HG03159 (cell line): ENCODE measurements around the gene SLC6A8.

ENCODE experiments used
- ATAC-seq: cut with Tn5 transposase; IDR thresholded peaks from one replicate; pipeline ENCODE4 v1.9.1; 2021; ENCODE audit warnings: mild to moderate bottlenecking, moderate library complexity; ENCODE audit not compliant: unreplicated experiment

The SLC6A8 gene

DNA sequence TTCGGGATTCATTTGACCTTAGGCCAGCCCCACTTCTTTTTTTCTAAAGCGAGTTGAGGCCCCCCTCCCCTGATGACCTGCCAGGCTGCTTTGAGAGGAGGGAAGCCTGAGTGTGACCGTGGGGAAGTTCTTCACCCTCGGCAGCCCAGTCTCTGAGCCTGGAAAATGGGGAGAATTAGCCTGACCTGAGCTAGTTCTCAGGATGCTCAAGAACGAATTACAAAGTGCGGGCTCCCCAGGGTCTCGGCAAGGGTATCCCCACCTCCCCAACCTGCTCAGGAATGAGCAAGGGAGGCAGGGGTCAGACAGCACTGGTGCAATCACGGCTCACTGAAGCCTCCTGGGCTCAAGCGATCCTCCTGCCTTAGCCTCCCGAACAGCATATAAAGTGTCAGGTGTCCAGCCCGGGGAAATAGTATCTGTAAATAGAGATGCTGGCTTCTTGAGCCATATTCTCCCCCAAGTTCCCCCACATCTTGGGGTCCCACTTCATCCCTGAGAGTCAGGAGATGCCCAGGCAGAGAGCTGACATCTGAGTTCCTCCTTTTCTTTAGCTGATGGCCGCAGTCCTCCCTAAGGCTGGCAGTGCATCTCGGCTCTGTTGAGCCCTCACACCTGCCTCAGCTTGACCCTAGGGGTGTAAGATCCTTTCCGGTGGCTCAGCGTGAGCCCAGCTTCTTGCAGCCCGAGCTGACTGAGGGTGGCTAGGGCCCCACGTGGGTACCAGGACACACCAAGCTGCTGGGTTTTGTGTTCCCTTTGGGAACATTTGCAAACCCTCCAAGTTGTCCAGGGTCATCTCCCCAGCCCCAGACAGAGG is 39.2 kb upstream of the SLC6A8 start:
- ATAC-seq = no peak

DNA sequence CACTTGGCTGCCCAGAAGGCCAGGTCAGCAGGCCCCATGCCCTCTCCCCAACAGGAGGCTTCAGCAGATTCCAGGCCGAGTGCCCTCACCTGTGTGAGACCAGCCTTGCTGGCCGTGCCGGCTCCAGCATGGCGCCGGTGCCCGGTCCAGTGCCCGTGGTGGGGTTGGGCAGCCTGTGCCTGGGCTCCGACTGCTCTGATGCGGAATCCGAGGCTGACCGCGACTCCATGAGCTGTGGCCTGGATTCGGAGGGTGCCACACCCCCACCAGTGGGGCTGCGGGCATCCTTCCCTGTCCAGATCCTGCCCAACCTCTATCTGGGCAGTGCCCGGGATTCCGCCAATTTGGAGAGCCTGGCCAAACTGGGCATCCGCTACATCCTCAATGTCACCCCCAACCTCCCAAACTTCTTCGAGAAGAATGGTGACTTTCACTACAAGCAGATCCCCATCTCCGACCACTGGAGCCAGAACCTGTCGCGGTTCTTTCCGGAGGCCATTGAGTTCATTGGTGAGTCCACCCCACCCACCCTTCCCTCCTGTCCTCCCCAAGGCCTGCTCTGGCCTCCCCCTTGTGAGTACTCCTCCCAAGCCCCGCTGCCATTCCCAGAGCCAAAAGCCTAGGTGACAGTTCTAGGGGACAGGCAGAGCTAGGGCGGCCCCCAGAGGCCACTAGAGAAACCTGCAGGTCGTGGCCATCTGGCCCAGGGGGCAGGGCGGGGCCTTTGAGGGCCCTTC is 38.4 kb upstream of the SLC6A8 start:
- no peak for ATAC-seq

DNA sequence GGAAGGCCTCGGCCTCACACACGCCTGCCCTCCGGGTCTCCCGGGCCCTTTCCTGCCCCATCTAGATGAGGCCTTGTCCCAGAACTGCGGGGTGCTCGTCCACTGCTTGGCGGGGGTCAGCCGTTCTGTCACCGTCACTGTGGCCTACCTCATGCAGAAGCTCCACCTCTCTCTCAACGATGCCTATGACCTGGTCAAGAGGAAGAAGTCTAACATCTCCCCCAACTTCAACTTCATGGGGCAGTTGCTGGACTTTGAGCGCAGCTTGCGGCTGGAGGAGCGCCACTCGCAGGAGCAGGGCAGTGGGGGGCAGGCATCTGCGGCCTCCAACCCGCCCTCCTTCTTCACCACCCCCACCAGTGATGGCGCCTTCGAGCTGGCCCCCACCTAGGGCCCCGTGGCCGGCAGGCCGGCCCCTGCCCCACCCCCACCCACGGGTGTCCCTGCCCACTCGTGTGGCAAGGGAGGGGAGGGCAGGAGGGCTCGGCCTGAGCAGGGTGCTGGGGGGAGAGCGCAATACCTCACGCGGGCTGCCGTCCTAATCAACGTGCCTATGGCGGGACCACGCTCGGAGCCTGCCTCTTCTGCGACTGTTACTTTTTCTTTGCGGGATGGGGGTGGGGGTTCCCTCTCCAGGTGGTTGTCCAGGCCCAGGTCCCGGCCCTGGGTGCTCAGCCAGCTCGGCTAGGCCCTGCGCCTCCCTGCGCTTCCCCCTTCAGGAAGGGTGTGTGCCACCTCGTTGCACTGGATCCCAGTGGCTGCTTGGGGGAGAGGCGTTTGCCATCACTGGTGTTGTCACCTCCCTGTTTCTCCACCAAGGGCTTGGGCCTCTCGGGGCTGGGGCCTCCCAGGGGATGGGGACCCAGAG is 37.6 kb upstream of the SLC6A8 start:
- no peak for ATAC-seq

DNA sequence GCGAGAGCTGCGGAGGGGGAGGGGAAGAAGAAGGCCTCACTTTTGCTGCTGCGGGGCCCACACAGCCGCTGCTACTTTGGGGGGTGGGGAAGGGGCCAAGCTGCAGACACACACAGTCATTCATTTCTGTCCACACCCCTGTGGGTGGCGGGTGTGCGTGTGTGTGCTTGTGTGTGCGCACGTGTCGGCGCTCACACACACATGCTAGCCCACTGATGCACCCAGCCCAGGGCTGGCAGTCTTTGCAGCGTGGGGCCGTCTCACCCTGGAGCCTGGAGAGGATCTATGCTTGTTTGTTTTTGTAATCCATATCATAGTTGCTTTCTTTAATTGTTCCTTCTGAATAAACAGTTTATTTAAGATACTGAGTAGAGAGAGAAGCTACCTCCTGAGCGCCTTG is 36.8 kb upstream of the SLC6A8 start:
- no peak for ATAC-seq

DNA sequence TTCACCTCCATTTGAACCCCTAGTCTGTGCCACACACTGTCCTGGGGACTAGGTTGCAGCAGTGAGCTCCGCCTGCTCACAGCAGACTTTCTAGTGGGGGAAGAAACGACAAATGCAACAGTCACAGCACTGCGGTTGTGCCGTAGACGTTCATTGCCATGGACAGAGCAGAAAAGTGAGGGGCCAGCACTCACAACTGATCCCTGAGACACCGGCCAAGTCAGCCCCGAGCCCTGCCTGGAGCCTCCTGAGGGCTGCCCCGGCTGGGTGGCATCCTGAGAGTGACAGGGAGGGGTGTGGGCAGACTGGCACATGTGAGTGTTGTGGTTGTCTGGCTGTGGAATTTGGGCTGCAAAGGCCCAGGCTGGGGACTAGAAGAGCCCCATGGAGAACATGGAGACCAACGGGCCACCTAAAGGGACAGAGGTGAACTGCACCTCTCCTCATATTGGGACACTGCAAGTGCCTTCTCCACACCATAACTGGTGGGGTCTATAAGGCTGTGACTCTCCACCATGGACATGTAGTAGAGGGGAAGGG is 36.1 kb upstream of the SLC6A8 start:
- no peak for ATAC-seq

DNA sequence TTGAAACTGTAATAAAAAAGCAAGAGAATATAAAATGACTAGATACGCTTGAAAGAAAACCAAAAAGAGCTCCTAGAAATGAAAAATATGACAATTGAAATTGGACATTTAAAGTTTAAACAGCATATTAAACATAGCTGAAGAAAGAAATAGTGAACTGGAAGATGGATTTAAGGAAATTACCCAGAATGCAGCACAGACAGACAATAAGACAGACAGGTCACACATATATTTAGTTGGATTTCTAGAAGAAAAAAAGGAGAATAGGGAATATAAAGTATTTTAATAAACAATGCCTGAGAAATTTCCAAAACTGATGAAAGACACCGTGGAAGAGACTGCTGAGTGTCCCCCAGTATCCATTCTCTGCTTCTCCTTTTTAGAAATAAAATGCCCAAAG is 34.2 kb upstream of the SLC6A8 start:
- no peak for ATAC-seq

DNA sequence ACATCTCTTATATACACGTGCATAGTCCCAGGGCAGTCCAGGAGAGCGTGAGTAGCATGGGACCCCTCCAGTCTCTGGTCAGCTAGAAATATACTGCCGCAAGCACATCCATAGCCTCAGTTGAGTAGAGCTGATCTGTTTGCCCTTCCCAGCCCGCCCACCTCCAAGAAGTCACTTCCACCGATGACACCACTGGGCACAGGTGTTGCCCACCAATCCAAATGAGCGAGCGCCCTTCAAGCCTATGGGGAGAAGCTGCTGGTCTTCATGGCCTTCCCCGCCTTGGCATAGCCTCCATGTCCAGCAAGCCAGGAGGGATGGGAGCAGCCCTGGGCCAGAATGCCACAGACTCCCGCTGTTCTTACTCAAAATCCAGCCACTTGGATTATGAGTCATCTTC is 30.6 kb upstream of the SLC6A8 start:
- no peak for ATAC-seq

DNA sequence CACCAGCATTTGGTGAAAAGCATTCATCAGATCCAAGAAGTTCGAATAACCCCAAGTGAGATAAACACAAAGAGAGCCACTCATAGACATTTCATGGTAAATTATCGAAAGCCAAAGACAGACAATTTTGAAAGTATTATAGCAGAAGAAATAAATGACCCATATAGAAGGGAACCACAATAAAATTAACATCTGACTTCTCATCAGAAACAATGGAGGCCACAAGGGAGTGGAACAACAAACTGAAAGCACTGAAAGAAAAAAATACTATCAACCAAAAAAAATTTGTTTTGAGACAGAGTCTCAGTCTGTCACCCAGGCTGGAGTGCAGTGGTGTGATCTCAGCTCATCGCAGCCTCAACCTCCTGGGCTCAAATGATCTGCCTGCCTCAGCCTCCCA is 28.5 kb upstream of the SLC6A8 start:
- ATAC-seq = no peak

DNA sequence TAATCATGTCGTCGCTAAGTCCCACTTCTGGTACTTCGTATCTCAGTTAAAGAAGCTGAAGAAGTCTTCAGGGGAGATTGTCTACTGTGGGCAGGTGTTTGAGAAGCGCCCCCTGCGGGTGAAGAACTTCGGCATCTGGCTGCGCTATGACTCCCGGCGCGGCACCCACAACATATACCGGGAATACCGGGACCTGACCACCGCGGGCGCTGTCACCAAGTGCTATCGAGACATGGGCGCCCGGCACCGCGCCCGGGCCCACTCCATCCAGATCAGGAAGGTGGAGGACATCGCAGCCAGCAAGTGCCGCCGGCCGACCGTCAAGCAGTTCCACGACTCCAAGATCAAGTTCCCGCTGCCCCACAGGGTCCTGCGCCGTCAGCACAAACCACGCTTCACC is 25.5 kb upstream of the SLC6A8 start:
- ATAC-seq = no peak

DNA sequence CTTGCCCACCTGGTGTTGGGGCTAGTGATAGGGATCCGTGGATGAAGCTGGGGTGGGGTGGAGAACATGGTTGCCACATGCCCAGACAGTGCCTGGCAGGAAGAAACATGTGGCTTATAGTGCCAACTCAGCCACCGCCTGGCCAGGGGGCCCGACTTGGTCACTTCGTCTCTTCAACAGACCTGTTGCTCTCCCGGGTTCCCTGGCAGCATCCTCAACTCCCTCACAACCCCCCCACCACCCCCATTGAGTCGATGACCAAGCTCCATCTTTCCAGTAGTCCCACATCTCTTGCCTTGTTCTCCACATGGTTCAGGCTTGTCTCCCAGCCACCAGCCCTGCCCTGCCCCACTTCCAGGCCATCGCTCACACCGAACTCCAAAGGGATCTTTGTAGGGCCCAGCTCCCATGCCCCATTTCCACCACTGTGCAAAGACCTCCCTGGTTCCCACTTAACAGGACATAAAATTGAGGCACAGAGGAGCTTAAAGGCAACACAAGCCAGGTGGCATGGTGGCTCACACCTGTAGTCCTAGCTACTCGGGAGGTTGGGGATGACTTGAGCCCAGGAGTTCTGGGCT is 21.9 kb upstream of the SLC6A8 start:
- no peak for ATAC-seq

DNA sequence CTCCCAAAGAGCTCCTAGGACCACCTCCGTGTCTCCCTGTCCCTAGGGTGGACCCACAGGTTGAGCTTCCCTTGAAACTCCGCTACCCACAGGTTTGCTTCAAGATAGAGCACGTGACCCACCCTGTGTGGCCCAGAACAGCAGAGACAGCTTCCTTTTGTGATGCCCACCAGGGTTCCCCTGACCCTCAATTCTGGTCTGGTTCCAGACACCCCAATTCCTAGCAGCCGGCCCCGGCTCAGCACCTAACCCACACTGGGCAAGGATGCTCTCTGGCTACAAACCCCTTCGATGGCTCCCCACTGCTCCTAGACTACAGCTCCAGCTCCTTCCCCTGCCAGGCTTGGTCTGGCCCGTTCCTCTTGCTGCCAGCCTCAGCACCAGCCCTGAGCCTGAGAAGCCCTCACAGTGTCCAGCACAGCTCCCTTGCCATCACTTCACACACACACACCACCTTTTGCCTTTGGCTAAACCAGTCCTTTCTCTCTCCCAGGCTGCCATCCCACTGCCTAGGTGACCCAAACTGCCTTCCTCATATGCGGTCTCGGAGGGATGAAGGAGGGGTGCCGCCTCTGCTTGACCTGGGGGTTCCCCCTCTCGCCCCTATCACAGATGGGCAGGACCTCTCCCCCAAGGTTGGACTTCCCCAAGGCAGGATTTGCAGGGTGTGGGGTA is 20.3 kb upstream of the SLC6A8 start:
- no peak for ATAC-seq

DNA sequence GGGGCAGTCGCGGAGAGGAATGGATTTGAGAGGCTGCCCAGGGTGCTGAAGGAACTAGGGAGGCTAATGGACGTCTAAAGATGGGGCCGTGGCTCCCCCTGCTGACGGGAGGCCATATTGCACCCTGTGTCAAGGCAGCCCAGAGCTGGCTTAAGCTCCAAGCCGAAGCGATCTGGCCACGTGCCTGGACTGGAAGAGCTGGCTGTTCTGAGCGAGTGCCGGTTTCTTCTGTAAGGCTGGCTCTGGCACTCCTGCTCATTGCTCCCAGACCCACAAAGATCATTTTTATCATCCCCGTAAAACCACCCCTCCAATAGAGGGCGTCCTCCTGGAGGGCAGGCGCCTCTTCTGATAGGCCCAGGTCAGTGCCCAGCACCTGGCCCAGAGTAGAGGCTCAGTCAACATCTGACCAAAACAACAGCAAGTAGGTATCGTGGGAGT is 19.8 kb upstream of the SLC6A8 start:
- ATAC-seq = no peak

DNA sequence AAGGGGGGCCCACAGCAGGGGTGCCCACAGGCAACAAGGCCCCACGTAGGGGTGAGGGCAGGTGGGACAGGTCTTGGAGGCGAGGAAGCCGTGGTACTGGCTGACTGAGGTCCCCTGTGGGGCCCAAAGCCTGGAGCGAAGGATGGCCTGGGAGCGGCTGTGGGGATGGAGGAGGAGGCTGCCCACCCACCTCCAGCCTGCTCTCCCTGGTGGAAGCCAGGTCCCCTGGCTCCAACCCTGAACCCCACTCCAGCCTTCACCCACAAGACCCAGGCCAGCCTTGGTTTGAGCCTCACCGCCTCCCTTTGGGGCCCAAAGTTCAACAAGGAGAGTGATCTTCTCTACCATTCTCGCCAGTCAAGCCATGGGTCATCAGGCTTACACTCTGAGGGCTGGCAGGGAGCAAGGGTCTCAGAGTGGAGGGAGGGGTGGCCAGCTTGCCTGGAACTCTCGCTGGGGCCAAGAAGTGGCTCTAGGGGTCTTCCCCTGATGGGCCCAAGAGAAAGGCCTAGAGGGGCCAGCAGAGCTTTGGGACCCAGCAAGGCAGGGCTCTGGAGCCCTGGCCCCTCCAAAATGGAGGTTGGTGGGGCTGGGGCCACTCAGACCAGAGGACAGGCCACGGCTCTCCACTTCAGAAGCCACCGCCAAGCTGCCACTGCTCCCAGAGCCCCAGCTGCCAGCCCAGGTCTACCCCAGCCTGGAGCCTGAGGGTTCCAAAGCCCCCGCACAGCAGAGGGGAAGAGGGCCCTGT is 19.1 kb upstream of the SLC6A8 start:
- no peak for ATAC-seq

DNA sequence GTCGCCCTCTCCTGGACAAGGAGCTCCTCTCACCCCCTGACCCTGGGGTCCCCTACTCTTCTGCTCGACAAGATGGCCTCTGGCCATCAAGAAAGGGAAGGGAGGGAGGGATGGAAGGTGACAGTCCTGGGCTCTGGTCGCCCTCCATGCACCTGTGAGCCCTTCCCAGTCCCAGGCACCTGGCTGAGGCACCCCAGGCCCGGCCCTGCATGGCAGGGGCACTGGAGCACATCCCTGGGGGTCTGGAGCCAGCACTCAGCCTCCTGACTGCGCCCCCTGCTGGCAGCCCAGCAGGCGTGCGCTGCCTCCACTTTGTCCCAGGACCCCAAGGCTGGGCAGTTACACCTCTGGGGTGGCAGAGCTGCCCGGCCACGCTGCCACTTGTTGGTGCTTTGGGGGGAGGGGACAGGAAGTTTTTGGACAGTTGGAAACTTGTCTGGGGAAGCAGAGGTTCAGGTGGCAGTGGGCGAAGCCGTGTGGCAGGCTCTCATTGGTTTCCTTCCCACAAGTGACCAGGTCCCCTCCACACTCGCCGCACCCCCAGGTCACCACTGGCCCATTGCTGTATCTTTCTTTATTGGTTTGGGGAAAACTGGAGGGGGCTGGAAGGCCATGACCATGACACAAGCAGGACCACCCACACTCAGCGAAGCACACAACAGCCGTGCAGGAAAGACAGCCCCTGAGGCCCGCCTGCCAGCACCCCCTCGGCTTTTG is 18.4 kb upstream of the SLC6A8 start:
- no peak for ATAC-seq

DNA sequence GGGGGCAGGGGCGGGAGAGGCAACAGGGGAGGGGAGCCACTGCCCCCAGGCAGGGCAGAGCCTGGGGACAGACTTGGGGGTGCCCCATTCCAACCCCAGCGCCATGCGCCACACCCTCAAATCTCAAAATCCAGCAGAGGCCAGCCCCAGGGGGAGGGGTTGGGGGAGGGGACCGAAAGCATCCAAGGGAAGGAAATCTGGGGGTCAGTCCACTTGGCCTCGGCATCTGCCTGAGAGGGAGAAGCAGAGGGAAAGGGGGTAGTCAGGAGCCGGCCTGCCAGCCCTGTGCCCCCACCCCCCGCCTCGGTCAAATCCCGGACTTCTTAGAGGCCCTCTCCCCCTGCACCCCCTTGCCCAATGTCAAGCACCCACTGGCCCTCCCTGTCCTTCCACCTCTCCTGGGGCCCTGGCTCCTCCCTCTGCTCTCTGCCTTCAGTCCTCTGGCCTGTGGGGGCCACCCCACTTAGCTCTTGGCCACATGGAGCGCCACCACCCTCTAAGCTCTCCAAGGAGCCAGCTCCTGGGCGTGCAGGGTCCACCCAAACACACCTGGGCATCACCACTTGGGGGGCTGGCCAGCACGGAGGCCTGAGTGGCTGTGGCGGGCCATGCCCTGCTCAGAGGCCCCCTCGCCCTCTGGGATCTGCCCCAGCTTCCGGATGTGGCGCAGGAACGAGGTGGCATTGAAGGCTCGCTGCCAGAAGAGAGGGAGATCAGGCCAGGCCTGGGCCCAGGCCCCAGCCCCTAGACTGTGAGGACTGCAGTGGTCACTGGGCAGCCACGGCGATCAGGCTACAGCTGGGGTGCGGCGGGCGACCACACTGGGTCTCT is 17.6 kb upstream of the SLC6A8 start:
- no peak for ATAC-seq

DNA sequence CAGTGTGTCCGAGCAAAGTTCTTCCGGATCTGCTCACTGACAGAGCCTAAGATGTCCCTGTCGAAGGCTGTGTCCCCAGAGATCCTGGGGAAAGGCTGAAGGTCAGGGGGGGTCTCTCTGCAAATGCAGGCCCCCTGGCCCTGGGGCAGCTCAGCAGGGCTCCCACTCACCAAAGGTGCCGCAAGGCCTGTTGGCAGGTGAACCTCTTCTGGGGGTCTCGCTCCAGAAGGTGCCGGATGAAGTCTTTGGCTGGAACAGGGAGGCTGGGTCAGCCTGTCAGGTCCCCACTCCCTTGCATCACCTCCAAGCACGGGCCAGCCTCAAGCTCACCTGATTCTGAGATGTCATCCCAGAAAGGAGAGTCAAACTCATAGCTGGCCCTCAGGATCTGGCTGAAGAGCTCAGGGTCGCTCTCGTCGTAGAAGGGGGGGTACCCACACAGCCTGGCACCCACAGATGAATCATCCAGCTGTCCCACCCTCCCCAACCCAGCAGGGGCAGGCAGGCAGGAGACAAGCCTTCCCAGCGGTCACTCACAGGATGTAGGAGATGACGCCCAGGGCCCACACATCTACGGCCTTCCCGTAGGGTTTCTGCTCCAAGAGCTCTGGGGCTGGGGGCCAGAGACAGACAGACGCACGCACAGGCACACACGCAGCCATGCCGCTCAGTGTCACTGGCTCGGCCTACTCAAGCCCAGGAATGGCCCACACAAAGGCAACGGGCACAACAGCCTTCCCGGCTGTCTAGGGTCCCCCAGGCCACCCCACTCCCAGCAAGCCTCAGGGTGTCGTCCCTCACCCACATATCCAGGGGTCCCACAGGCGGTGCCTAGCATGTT is 16.8 kb upstream of the SLC6A8 start:
- no peak for ATAC-seq
